Stomach (tissue), 4 donors: ENCODE data around the gene PTPRT.

Source experiments
- CTCF ChIP-seq, 7 experiments: fragments of 450-650 bp in 4 of 7; fragments of 200-600 bp in 3 of 7; sonication (generic) in 3 of 7; IDR thresholded peaks; one replicate each; pipeline ENCODE4 v1.5.1; 2016 to 2019; ENCODE audit warnings: antibody characterized with exemption in 7 of 7, control low read depth in 2 of 7, mild to moderate bottlenecking in 1 of 7
- EP300 ChIP-seq: sonication (generic); formaldehyde crosslinking; IDR thresholded peaks from one replicate; pipeline ENCODE4 v1.6.1; 2017; ENCODE audit warnings: antibody characterized with exemption
- POLR2A ChIP-seq, 4 donors: fragments of 450-650 bp; IDR thresholded peaks; one replicate each; pipeline ENCODE4 v1.6.1; 2016; ENCODE audit warnings: antibody characterized with exemption in 4 of 4, control low read depth in 2 of 4, mild to moderate bottlenecking in 1 of 4, moderate library complexity in 1 of 4

- TF ChIP-seq CTCF (IDR thresholded peaks at IDR 0.05) (no peak), EP300 (no peak), POLR2A (IDR thresholded peaks at IDR 0.05) (no peak)
Measured at GRCh38 chr20:42920776-42921175, 268.9 kb downstream of the PTPRT start.
